Measurements from ENCODE around the gene PLCE1. TPM values are rescaled to one million over a fixed set of nuclear protein-coding genes. Genes with fewer than 3 reads are reported as not detected.

The PLCE1 gene
- total and polyA plus RNA-seq, 10 donors: 0.55 to 25.2 (median 13.4) TPM

DNA sequence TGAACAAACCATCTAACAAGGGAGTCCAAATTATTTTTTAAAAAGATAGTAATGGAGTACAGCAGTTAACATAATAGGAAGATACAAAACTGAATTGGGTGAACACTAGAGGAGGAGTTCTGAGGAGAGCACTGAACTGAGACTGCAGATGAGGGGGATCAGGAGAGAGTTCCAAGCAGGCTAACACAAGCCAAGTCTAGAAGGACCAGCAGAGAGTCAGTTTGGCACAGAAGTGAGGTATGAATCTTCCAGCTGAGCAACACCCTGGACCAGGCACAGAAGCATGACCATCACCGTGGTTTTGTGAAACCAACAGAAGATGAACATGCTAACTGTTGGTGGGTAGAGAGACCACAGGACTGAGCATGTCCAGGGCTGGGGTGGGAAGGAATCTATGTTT, 30.8 kb upstream of the PLCE1 start:
- no peak for DNase-seq
- TF ChIP-seq POLR2AphosphoS5 (IDR thresholded peaks at IDR 0.05): no peak
- TF ChIP-seq, protein P1, sequence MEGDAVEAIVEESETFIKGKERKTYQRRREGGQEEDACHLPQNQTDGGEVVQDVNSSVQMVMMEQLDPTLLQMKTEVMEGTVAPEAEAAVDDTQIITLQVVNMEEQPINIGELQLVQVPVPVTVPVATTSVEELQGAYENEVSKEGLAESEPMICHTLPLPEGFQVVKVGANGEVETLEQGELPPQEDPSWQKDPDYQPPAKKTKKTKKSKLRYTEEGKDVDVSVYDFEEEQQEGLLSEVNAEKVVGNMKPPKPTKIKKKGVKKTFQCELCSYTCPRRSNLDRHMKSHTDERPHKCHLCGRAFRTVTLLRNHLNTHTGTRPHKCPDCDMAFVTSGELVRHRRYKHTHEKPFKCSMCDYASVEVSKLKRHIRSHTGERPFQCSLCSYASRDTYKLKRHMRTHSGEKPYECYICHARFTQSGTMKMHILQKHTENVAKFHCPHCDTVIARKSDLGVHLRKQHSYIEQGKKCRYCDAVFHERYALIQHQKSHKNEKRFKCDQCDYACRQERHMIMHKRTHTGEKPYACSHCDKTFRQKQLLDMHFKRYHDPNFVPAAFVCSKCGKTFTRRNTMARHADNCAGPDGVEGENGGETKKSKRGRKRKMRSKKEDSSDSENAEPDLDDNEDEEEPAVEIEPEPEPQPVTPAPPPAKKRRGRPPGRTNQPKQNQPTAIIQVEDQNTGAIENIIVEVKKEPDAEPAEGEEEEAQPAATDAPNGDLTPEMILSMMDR (IDR thresholded peaks at IDR 0.05 in 8 of 11, conservative IDR thresholded peaks at IDR 0.05 in 3 of 11): no peak
- no peak for TF ChIP-seq POLR2A (IDR thresholded peaks at IDR 0.05)
- Histone ChIP-seq H3K9me3 (no peaks in the 10 kb centered on the region), H3K4me3 (no peak overlapping the region), H3K4me1 (no peaks in the 10 kb centered on the region), H3K36me3 (no peaks in the 10 kb centered on the region), H3K27me3 (replicated peaks in 1 of 7) (no peaks in the 10 kb centered on the region), H3K27ac (no peak overlapping the region)
- WGBS, 5 donors: 74 to 86% (median 80%) methylated on average over 1 of the region's 1 CpG
- intact Hi-C loops (cut with DNase I; ENCODE audit: low total_unique reads): no loop called here

- 90 to 98% (median 96%) methylated on average over 5 of the region's 5 CpGs for WGBS, 5 donors
- DNase-seq: no peak
- Histone ChIP-seq H3K9me3 (no peaks in the 10 kb centered on the region), H3K4me3 (no peak overlapping the region), H3K27ac (no peak overlapping the region), H3K36me3 (no peaks in the 10 kb centered on the region), H3K27me3 (replicated peaks in 1 of 7) (no peaks in the 10 kb centered on the region), H3K4me1 (no peaks in the 10 kb centered on the region)
- no peak for TF ChIP-seq POLR2AphosphoS5 (IDR thresholded peaks at IDR 0.05)
- no peak for TF ChIP-seq POLR2A (IDR thresholded peaks at IDR 0.05)
- TF ChIP-seq, protein P1 (IDR thresholded peaks at IDR 0.05 in 8 of 11, conservative IDR thresholded peaks at IDR 0.05 in 3 of 11): no peak
- intact Hi-C loops (cut with DNase I; ENCODE audit: low total_unique reads): no loop called here
Observed at GRCh38 chr10:93963434-93963833, 30.3 kb upstream of the PLCE1 start.

GRCh38 chr10:93965911-93966310, 27.8 kb upstream of the PLCE1 start:
- H3K9me3 ChIP-seq: peaks cover 0 to 8% (median 0%) of the 10 kb centered on the region in 8 donors
- no peak for TF ChIP-seq POLR2AphosphoS5 (IDR thresholded peaks at IDR 0.05)
- no peak for TF ChIP-seq POLR2A (IDR thresholded peaks at IDR 0.05)
- TF ChIP-seq, protein P1 (IDR thresholded peaks at IDR 0.05 in 8 of 11, conservative IDR thresholded peaks at IDR 0.05 in 3 of 11): no peak
- no peaks in the 10 kb centered on the region for H3K4me1 ChIP-seq
- H3K27ac ChIP-seq: no peak overlapping the region
- H3K4me3 ChIP-seq: no peak overlapping the region
- intact Hi-C loops (cut with DNase I; ENCODE audit: low total_unique reads): no loop called here
- H3K27me3 ChIP-seq (replicated peaks in 1 of 7): no peaks in the 10 kb centered on the region
- DNase-seq: no peak
- H3K36me3 ChIP-seq: no peaks in the 10 kb centered on the region

- Histone ChIP-seq H3K27ac (no peak overlapping the region), H3K9me3 (peaks cover 0 to 8% (median 0%) of the 10 kb centered on the region in 8 donors), H3K4me1 (no peaks in the 10 kb centered on the region), H3K36me3 (no peaks in the 10 kb centered on the region), H3K4me3 (no peak overlapping the region), H3K27me3 (replicated peaks in 1 of 7) (no peaks in the 10 kb centered on the region)
- WGBS, 5 donors: 87 to 94% (median 89%) methylated on average over 2 of the region's 2 CpGs
- intact Hi-C loops (cut with DNase I; ENCODE audit: low total_unique reads): no loop called here
- TF ChIP-seq, protein P1 (IDR thresholded peaks at IDR 0.05 in 8 of 11, conservative IDR thresholded peaks at IDR 0.05 in 3 of 11): no peak
- TF ChIP-seq POLR2A (IDR thresholded peaks at IDR 0.05): no peak
- no peak for TF ChIP-seq POLR2AphosphoS5 (IDR thresholded peaks at IDR 0.05)
- no peak for DNase-seq
Observed at GRCh38 chr10:93967756-93968155, 26.0 kb upstream of the PLCE1 start.
